SK-N-SH treated with all-trans-retinoic acid at 6 μM for 48 hours (cell line): Measurements from ENCODE around the gene PFKL.

ENCODE experiments used
- CSDC2 ChIP-seq: fragments of 250-450 bp; sonication (Bioruptor Pico); IDR thresholded peaks from 2 replicates; pipeline ENCODE4 v1.5.0; 2020; ENCODE audit warnings: mild to moderate bottlenecking, moderate library complexity
- PPARA ChIP-seq: fragments of 250-450 bp; sonication (Bioruptor Pico); IDR thresholded peaks from 2 replicates; pipeline ENCODE4 v1.5.0; 2020; ENCODE audit warnings: mild to moderate bottlenecking, borderline replicate concordance
- RARB ChIP-seq: fragments of 250-450 bp; sonication (Bioruptor Pico); IDR thresholded peaks from 2 replicates; pipeline ENCODE4 v1.8.0; 2021; ENCODE audit warnings: mild to moderate bottlenecking, moderate library complexity
- TOX ChIP-seq: fragments of 250-450 bp; sonication (Bioruptor Pico); IDR thresholded peaks from 2 replicates; pipeline ENCODE4 v1.8.0; 2021; ENCODE audit warnings: mild to moderate bottlenecking, moderate library complexity, borderline replicate concordance
- ZC3H10 ChIP-seq: fragments of 250-450 bp; sonication (Bioruptor Pico); IDR thresholded peaks from 2 replicates; pipeline ENCODE4 v1.5.1; 2021; ENCODE audit warnings: mild to moderate bottlenecking, moderate library complexity
- ZFP3 ChIP-seq: fragments of 250-450 bp; sonication (Bioruptor Pico); IDR thresholded peaks from 2 replicates; pipeline ENCODE4 v1.5.0; 2020; ENCODE audit warnings: mild to moderate bottlenecking, moderate library complexity
- TF ChIP-seq, protein P1 (sequence below): fragments of 250-450 bp; sonication (Bioruptor Pico); IDR thresholded peaks from 2 replicates; pipeline ENCODE4 v1.5.1; 2020; ENCODE audit warnings: low read depth, mild to moderate bottlenecking, moderate library complexity
- TF ChIP-seq, protein P2 (sequence below): fragments of 250-450 bp; sonication (Bioruptor Pico); IDR thresholded peaks from 2 replicates; pipeline ENCODE4 v1.5.1; 2021; ENCODE audit warnings: mild to moderate bottlenecking, moderate library complexity

DNA sequence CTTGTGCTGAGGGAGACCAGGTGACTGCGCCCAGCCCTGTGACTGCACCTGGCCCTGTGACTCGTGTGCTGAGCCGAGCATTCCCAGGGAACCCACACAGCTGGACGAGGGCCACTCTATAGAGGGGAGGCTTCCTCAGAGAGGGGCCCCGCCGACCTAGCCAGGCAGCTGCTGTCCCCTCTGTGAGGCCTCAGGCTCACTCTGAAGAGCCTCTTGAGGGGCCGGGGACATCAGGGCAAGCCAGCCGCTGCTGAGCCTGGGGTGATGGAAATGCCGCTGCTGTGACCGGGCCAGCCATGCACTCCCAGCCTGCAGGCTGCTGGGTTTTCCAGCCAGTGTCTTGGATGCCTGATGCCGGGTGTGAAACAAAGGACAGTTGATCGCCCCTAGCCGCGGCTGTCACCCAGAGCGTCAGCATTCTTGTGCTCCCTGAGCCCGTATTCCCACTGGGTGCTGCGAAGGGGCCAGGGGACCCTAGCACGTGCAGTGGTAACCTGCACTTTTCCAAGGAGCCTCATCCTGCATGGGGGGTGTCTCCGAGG is 17.5 kb downstream of the PFKL start:
- TF ChIP-seq CSDC2 (CRISPR knock-in tag) = no peak
- no peak for TF ChIP-seq RARB (CRISPR knock-in tag)
- TF ChIP-seq TOX = no peak
- TF ChIP-seq ZFP3 (CRISPR knock-in tag) = no peak
- TF ChIP-seq, protein P1, sequence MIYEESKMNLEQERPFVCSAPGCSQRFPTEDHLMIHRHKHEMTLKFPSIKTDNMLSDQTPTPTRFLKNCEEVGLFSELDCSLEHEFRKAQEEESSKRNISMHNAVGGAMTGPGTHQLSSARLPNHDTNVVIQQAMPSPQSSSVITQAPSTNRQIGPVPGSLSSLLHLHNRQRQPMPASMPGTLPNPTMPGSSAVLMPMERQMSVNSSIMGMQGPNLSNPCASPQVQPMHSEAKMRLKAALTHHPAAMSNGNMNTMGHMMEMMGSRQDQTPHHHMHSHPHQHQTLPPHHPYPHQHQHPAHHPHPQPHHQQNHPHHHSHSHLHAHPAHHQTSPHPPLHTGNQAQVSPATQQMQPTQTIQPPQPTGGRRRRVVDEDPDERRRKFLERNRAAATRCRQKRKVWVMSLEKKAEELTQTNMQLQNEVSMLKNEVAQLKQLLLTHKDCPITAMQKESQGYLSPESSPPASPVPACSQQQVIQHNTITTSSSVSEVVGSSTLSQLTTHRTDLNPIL (CRISPR knock-in tag) = no peak
- no peak for TF ChIP-seq ZC3H10
- TF ChIP-seq, protein P2, sequence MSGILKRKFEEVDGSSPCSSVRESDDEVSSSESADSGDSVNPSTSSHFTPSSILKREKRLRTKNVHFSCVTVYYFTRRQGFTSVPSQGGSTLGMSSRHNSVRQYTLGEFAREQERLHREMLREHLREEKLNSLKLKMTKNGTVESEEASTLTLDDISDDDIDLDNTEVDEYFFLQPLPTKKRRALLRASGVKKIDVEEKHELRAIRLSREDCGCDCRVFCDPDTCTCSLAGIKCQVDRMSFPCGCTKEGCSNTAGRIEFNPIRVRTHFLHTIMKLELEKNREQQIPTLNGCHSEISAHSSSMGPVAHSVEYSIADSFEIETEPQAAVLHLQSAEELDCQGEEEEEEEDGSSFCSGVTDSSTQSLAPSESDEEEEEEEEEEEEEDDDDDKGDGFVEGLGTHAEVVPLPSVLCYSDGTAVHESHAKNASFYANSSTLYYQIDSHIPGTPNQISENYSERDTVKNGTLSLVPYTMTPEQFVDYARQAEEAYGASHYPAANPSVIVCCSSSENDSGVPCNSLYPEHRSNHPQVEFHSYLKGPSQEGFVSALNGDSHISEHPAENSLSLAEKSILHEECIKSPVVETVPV (CRISPR knock-in tag) = no peak
- TF ChIP-seq PPARA (CRISPR knock-in tag) = no peak
